ENCODE data around the gene C1orf52. TPM values are rescaled to one million over a fixed set of nuclear protein-coding genes. Genes with fewer than 3 reads are reported as not detected.
A peak's percentile ranks its signal among the peaks of the same experiment; 100 is the strongest.

C1orf52 gene
- total RNA-seq, 1 experiment from 2014 or later = 51.6 TPM

GRCh38 chr1:85303440-85304162, 44.1 kb upstream of the C1orf52 start:
- intact Hi-C loops (cut with micrococcal nuclease; ENCODE audit: unreplicated experiment) (no loop called here), in situ Hi-C loops (cut with HindIII; ENCODE audit: low pct_unique_long_range_greater_than_20kb, low sequenced_read_pairs) (loop anchor here (25.0 kb wide), 1 partner anchor 384 kb away; no protein-coding TSS in a partner anchor)
- DNase-seq (ENCODE audit: low read depth, low spot score) (no peak), ATAC-seq (no peak)
- H3K27ac ChIP-seq (ENCODE audit: low read length) = peak overlapping the region; percentile 41
- peaks cover 20% of the 10 kb centered on the region for H3K4me1 ChIP-seq (ENCODE audit: control insufficient read depth, insufficient read depth, low read length)
- no peaks in the 10 kb centered on the region for H3K9me3 ChIP-seq (ENCODE audit: control insufficient read depth, insufficient read depth, low read depth, low read length)
- TF ChIP-seq SIN3A (IDR thresholded peaks at IDR 0.05; ENCODE audit: borderline replicate concordance, insufficient read depth, low read depth, low read length) (no peak), POLR2AphosphoS5 (IDR thresholded peaks at IDR 0.05; ENCODE audit: low read depth, low read length) (no peak), TCF7L2 (IDR thresholded peaks at IDR 0.05; ENCODE audit: low read depth, low read length) (no peak), REST (IDR thresholded peaks at IDR 0.05; ENCODE audit: insufficient read depth in 1 of 2, low read depth in 2 of 2, low read length in 1 of 2) (no peak)
- TF ChIP-seq, protein P1, sequence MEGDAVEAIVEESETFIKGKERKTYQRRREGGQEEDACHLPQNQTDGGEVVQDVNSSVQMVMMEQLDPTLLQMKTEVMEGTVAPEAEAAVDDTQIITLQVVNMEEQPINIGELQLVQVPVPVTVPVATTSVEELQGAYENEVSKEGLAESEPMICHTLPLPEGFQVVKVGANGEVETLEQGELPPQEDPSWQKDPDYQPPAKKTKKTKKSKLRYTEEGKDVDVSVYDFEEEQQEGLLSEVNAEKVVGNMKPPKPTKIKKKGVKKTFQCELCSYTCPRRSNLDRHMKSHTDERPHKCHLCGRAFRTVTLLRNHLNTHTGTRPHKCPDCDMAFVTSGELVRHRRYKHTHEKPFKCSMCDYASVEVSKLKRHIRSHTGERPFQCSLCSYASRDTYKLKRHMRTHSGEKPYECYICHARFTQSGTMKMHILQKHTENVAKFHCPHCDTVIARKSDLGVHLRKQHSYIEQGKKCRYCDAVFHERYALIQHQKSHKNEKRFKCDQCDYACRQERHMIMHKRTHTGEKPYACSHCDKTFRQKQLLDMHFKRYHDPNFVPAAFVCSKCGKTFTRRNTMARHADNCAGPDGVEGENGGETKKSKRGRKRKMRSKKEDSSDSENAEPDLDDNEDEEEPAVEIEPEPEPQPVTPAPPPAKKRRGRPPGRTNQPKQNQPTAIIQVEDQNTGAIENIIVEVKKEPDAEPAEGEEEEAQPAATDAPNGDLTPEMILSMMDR (IDR thresholded peaks at IDR 0.05) = no peak
- H3K27me3 ChIP-seq (ENCODE audit: control insufficient read depth, insufficient read depth, low read length) = no peaks in the 10 kb centered on the region
- H3K36me3 ChIP-seq (ENCODE audit: control insufficient read depth, insufficient read depth, low read length) = no peaks in the 10 kb centered on the region
- H3K4me3 ChIP-seq (ENCODE audit: low read depth in 2 of 2, low read length in 2 of 2) = no peak overlapping the region
- no TSS peak for BruUV-seq (replicated peaks)
- ChIA-PET POLR2A (no interaction called here), CTCF (interaction anchor here (0.5 kb wide), 1 partner anchor 326 kb away, joined by 3 read pairs; no protein-coding TSS in a partner anchor)

GRCh38 chr1:85300140-85300539, 40.7 kb upstream of the C1orf52 start:
- Histone ChIP-seq H3K27ac (ENCODE audit: low read length) (peak overlapping the region; percentile 89; the same call in 1 of the 2 replicates), H3K9me3 (ENCODE audit: control insufficient read depth, insufficient read depth, low read depth, low read length) (no peaks in the 10 kb centered on the region), H3K4me3 (ENCODE audit: low read depth in 2 of 2, low read length in 2 of 2) (no peak overlapping the region), H3K4me1 (ENCODE audit: control insufficient read depth, insufficient read depth, low read length) (peaks cover 38% of the 10 kb centered on the region), H3K36me3 (ENCODE audit: control insufficient read depth, insufficient read depth, low read length) (no peaks in the 10 kb centered on the region), H3K27me3 (ENCODE audit: control insufficient read depth, insufficient read depth, low read length) (no peaks in the 10 kb centered on the region)
- in situ Hi-C loops (cut with HindIII; ENCODE audit: low pct_unique_long_range_greater_than_20kb, low sequenced_read_pairs) (loop anchor here (25.0 kb wide), 1 partner anchor 387 kb away; no protein-coding TSS in a partner anchor), intact Hi-C loops (cut with micrococcal nuclease; ENCODE audit: unreplicated experiment) (no loop called here)
- TF ChIP-seq TCF7L2 (IDR thresholded peaks at IDR 0.05; ENCODE audit: low read depth, low read length) (no peak), POLR2AphosphoS5 (IDR thresholded peaks at IDR 0.05; ENCODE audit: low read depth, low read length) (no peak), SIN3A (IDR thresholded peaks at IDR 0.05; ENCODE audit: borderline replicate concordance, insufficient read depth, low read depth, low read length) (no peak), REST (IDR thresholded peaks at IDR 0.05; ENCODE audit: insufficient read depth in 1 of 2, low read depth in 2 of 2, low read length in 1 of 2) (no peak)
- TF ChIP-seq, protein P1 (IDR thresholded peaks at IDR 0.05) = no peak
- DNase-seq (ENCODE audit: low read depth, low spot score) (no peak), ATAC-seq (no peak)
- BruUV-seq (replicated peaks) = no TSS peak
- ChIA-PET POLR2A (no interaction called here), CTCF (no interaction called here)
